Stomach (tissue), 9 donors: ENCODE data around the gene TMEM132C. TPM values are rescaled to one million over a fixed set of nuclear protein-coding genes. Genes with fewer than 3 reads are reported as not detected.

Experiments
- DNase-seq, 2 donors: peaks; one replicate each; pipeline versions ENCODE4 v3.0.0 to v3.0.0-alpha.2; 2013 to 2019
- H3K27ac ChIP-seq, 5 donors: fragments of 200-600 bp in 4 of 5; sonication (generic) in 4 of 5; one replicate each; pipeline ENCODE4 v1.5.1; 2013 to 2019; ENCODE audit warnings: mild to moderate bottlenecking in 1 of 5, moderate library complexity in 1 of 5
- H3K27me3 ChIP-seq, 3 donors: fragments of 200-600 bp; sonication (generic); one replicate each; pipeline ENCODE4 v1.5.1; 2017 to 2019; ENCODE audit warnings: mixed run types in 1 of 3
- H3K36me3 ChIP-seq, 4 donors: fragments of 200-600 bp; sonication (generic); 1 replicate in 3 of 4; 2 replicates in 1 of 4; pipeline ENCODE4 v1.5.1; 2016 to 2019
- H3K4me1 ChIP-seq, 4 donors: fragments of 200-600 bp; sonication (generic); one replicate each; pipeline ENCODE4 v1.5.1; 2016 to 2019
- H3K4me3 ChIP-seq, 4 donors: fragments of 200-600 bp; sonication (generic) in 3 of 4; one replicate each; pipeline ENCODE4 v1.5.1; 2016 to 2019; ENCODE audit warnings: mild to moderate bottlenecking in 1 of 4
- H3K9me3 ChIP-seq, 4 donors: fragments of 200-600 bp; sonication (generic); one replicate each; pipeline ENCODE4 v1.5.1; 2016 to 2019
- EP300 ChIP-seq: sonication (generic); formaldehyde crosslinking; IDR thresholded peaks from one replicate; pipeline ENCODE4 v1.6.1; 2017; ENCODE audit warnings: antibody characterized with exemption
- POLR2A ChIP-seq, 4 donors: fragments of 450-650 bp; IDR thresholded peaks; one replicate each; pipeline ENCODE4 v1.6.1; 2016; ENCODE audit warnings: antibody characterized with exemption in 4 of 4, control low read depth in 2 of 4, mild to moderate bottlenecking in 1 of 4, moderate library complexity in 1 of 4
- POLR2AphosphoS5 ChIP-seq, 3 donors: sonication (generic); formaldehyde crosslinking; IDR thresholded peaks; one replicate each; pipeline ENCODE4 v1.6.1; 2016; ENCODE audit warnings: antibody characterized with exemption in 3 of 3
- WGBS, 5 donors: extraction: QIAGEN DNeasy Blood & Tissue Kit in 3 of 5; methylation state at CpG; one replicate each; pipeline versions ENCODE4 v1.1.5 to v1.1.7; 2013 to 2018; 5-methylcytosine and 5-hydroxymethylcytosine counted together
- intact Hi-C: fragments of 100-400 bp; cut with DNase I; formaldehyde crosslinking; loops from one replicate; pipeline ENCODE4 v1.15.1; 2023; ENCODE audit warnings: low total_unique reads
- polyA plus RNA-seq, 3 donors: library from polyadenylated mRNA; stranded (reverse); fragments of 200-250 nt; gene quantifications; one replicate each; pipeline ENCODE4 v1.2.3, GENCODE V29; 2013
- total RNA-seq, 5 donors: library from RNA; depleted of rRNA; stranded (reverse); fragments of >200 nt; gene quantifications; one replicate each; pipeline versions ENCODE4 v1.1.0 to v1.2.3, GENCODE V29; 2014 to 2016
- TF ChIP-seq, protein P1 (sequence below), 7 experiments: fragments of 450-650 bp in 4 of 7; fragments of 200-600 bp in 3 of 7; sonication (generic) in 3 of 7; IDR thresholded peaks; one replicate each; pipeline ENCODE4 v1.5.1; 2016 to 2019; ENCODE audit warnings: antibody characterized with exemption in 7 of 7, control low read depth in 2 of 7, mild to moderate bottlenecking in 1 of 7
- donor health status: healthy with polysubstance abuse.
- donor health status: Bipolar disorder and iron deficiency.
- donor health status: healthy.

TMEM132C gene
- total and polyA plus RNA-seq, 8 donors, result under 0.01 to 12.8 (median 0.94) TPM

- Histone ChIP-seq H3K27me3 (peaks cover 0 to 10% (median 0%) of the 10 kb centered on the region in 3 donors), H3K27ac (no peak overlapping the region), H3K9me3 (peaks cover 0 to 9% (median 0%) of the 10 kb centered on the region in 4 donors), H3K36me3 (no peaks in the 10 kb centered on the region), H3K4me3 (no peak overlapping the region), H3K4me1 (no peaks in the 10 kb centered on the region)
- TF ChIP-seq, protein P1, sequence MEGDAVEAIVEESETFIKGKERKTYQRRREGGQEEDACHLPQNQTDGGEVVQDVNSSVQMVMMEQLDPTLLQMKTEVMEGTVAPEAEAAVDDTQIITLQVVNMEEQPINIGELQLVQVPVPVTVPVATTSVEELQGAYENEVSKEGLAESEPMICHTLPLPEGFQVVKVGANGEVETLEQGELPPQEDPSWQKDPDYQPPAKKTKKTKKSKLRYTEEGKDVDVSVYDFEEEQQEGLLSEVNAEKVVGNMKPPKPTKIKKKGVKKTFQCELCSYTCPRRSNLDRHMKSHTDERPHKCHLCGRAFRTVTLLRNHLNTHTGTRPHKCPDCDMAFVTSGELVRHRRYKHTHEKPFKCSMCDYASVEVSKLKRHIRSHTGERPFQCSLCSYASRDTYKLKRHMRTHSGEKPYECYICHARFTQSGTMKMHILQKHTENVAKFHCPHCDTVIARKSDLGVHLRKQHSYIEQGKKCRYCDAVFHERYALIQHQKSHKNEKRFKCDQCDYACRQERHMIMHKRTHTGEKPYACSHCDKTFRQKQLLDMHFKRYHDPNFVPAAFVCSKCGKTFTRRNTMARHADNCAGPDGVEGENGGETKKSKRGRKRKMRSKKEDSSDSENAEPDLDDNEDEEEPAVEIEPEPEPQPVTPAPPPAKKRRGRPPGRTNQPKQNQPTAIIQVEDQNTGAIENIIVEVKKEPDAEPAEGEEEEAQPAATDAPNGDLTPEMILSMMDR (IDR thresholded peaks at IDR 0.05), result no peak
- TF ChIP-seq EP300, result no peak
- TF ChIP-seq POLR2A (IDR thresholded peaks at IDR 0.05), result no peak
- no peak for TF ChIP-seq POLR2AphosphoS5 (IDR thresholded peaks at IDR 0.05)
- 30 to 51% (median 45%) methylated on average over 9 of the region's 9 CpGs for WGBS, 5 donors
- intact Hi-C loops, result no loop called here
- no peak for DNase-seq
Observed at GRCh38 chr12:128408669-128409068, 141.7 kb downstream of the TMEM132C start.

DNA sequence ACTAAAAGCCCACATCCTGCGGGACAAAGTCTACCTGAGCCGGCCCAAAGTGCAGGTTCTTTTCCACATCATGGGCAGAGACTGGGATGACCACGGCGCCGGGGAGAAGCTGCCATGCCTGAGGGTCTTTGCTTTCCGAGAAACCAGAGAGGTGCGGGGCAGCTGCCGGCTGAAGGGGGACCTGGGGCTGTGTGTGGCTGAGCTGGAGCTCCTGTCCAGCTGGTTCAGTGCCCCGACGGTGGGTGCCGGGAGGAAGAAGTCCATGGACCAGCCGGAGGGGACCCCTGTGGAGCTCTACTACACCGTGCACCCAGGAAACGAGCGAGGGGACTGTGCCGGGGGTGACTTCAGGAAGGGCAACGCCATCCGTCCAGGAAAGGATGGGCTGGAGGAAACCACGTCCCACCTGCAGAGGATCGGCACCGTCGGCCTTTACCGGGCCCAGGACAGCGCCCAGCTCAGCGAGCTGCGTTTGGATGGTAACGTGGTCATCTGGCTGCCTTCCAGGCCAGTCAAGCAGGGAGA, 148.1 kb downstream of the TMEM132C start:
- Histone ChIP-seq H3K9me3 (no peaks in the 10 kb centered on the region), H3K36me3 (no peaks in the 10 kb centered on the region), H3K4me1 (no peaks in the 10 kb centered on the region), H3K4me3 (no peak overlapping the region), H3K27ac (no peak overlapping the region), H3K27me3 (peaks cover 0 to 5% (median 0%) of the 10 kb centered on the region in 3 donors)
- intact Hi-C loops, result no loop called here
- DNase-seq, result no peak
- WGBS, 5 donors, result 90 to 92% (median 91%) methylated on average over 27 of the region's 27 CpGs
- TF ChIP-seq, protein P1 (IDR thresholded peaks at IDR 0.05), result no peak
- TF ChIP-seq POLR2A (IDR thresholded peaks at IDR 0.05) (no peak), EP300 (no peak), POLR2AphosphoS5 (IDR thresholded peaks at IDR 0.05) (no peak)

DNA sequence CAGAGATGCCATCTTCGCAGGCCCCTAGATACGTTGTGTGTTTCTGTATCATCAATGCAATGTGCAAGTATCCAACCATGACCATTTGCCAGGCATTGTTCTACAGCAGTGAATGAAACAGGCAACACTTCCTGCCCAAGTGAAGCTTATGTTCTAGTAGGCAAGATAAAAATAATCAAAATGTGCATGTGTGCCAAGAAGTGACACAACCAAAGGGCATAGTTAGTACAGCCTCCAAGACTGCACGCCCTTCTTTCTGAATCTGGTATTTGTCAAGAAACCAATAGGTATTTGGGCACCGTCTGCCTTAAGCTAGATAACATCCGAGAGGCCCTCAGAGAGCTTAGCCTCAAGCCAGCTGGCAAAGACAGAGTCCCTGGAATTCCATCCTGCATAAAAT, 152.0 kb downstream of the TMEM132C start:
- intact Hi-C loops, result no loop called here
- H3K4me1 ChIP-seq, result no peaks in the 10 kb centered on the region
- no peak for DNase-seq
- H3K4me3 ChIP-seq, result no peak overlapping the region
- no peaks in the 10 kb centered on the region for H3K36me3 ChIP-seq
- no peaks in the 10 kb centered on the region for H3K9me3 ChIP-seq
- peaks cover 0 to 5% (median 0%) of the 10 kb centered on the region in 3 donors for H3K27me3 ChIP-seq
- TF ChIP-seq POLR2A (IDR thresholded peaks at IDR 0.05) (no peak), POLR2AphosphoS5 (IDR thresholded peaks at IDR 0.05) (no peak), EP300 (no peak)
- TF ChIP-seq, protein P1 (IDR thresholded peaks at IDR 0.05), result no peak
- 62 to 78% (median 72%) methylated on average over 5 of the region's 5 CpGs for WGBS, 5 donors
- H3K27ac ChIP-seq, result no peak overlapping the region

DNA sequence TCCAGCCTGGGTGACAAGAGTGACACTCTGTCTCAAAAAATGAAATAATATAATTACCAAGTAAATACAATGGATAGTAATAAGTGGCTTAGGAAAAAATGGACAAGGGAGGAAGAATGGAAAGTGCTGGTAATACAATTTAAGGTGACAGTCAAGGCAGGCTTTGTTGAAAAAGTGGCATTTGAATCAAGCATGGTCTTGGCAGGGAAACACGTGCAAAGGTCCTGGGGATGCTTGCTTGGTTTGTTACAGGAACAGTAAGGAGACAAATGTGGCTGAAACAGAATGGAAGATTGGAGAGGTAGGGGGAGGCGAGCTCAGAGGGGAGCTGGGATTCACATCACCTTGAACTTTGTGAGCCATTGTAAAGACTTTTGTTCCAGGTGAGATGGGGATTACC, 153.2 kb downstream of the TMEM132C start:
- Histone ChIP-seq H3K27ac (no peak overlapping the region), H3K4me1 (no peaks in the 10 kb centered on the region), H3K9me3 (peaks cover 0 to 4% (median 0%) of the 10 kb centered on the region in 4 donors), H3K4me3 (no peak overlapping the region), H3K27me3 (peaks cover 0 to 4% (median 0%) of the 10 kb centered on the region in 3 donors), H3K36me3 (no peaks in the 10 kb centered on the region)
- no peak for DNase-seq
- 77 to 88% (median 81%) methylated on average over 2 of the region's 2 CpGs for WGBS, 5 donors
- intact Hi-C loops, result no loop called here
- TF ChIP-seq, protein P1 (IDR thresholded peaks at IDR 0.05), result no peak
- TF ChIP-seq POLR2A (IDR thresholded peaks at IDR 0.05), result no peak
